SU-DHL-6 (cell line): ENCODE measurements around the gene PIK3R1.

ENCODE experiments used
- CTCF ChIP-seq: fragments of 200-600 bp; sonication (generic); IDR thresholded peaks from one replicate; pipeline ENCODE4 v1.5.1; 2017; ENCODE audit warnings: antibody characterized with exemption, mild to moderate bottlenecking, low read length, moderate library complexity; ENCODE audit not compliant: insufficient read depth, poor library complexity, severe bottlenecking
- EZH2phosphoT487 ChIP-seq: fragments of 200-600 bp; sonication (generic), shearing (Covaris generic); conservative IDR thresholded peaks from 2 replicates; pipeline ENCODE4 v1.6.1; 2018; ENCODE audit warnings: mild to moderate bottlenecking, antibody characterized with exemption, low read length, moderate library complexity, mixed read lengths

GRCh38 chr5:68325065-68325580 lies 109.6 kb downstream of the PIK3R1 start:
- TF ChIP-seq CTCF (no peak), EZH2phosphoT487 (no peak)
